Astrocyte of the cerebellum (primary cell): ENCODE measurements around the gene ZNF710.

Source experiments
- DNase-seq: peaks from one replicate; pipeline ENCODE4 v3.0.0-alpha.2; 2011; ENCODE audit warnings: low read depth
- H3K4me3 ChIP-seq: 2 replicates; pipeline ENCODE4 v1.5.1; 2011; ENCODE audit warnings: mild to moderate bottlenecking, low read depth, low read length, moderate library complexity
- CTCF ChIP-seq: IDR thresholded peaks from 2 replicates; pipeline ENCODE4 v1.5.1; 2012; ENCODE audit warnings: low read length, low read depth, moderate library complexity, mild to moderate bottlenecking; ENCODE audit errors: missing control alignments
- in situ Hi-C: cut with HindIII; loops from 2 replicates; pipeline ENCODE4 v1.10.0; 2017; ENCODE audit warnings: low sequenced_read_pairs

ZNF710 gene

DNA sequence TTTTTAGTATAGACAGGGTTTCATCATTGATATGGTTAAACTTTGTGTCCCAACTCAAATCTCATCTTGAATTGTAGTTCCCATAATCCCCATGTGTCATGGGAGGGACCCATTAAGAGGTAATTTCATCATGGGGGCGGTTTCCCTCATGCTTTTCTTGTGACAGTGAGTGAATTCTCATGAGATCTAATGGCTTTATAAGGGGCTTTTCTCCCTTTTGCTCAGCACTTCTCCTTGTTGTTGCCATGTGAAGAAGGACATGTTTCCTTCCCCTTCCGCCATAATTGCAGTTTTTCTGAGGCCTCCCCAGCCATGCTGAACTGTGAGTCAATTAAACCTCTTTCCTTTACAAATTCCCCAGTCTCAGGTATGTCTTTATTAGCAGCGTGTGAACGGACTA lies 20.2 kb upstream of the ZNF710 start:
- no peak for DNase-seq
- no peak for TF ChIP-seq CTCF
- in situ Hi-C loops: no loop called here
- no peak overlapping the region for H3K4me3 ChIP-seq

GRCh38 chr15:89982315-89983055 lies 18.6 kb upstream of the ZNF710 start:
- H3K4me3 ChIP-seq: no peak overlapping the region
- DNase-seq: no peak
- no peak for TF ChIP-seq CTCF
- in situ Hi-C loops: no loop called here

DNA sequence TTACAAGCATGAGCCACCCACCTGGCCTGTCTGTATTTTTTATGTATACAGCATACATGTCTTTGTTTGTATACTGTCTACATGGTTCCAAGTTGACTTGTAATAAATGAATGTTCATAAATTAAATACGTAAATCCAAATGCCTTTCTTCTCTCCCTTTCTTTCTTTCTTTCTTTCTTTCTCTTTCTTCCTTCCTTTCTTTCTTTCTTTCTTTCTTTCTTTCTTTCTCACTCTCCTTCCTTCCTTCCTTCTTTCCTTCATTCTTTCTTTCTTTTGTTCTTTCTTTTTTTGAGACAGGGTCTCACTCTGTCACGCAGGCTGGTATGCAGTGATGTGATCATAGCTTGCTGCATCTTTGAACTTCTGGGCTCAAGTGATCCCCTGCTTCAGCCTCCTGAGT lies 17.1 kb upstream of the ZNF710 start:
- H3K4me3 ChIP-seq: no peak overlapping the region
- DNase-seq: no peak
- in situ Hi-C loops: no loop called here
- TF ChIP-seq CTCF: no peak

- TF ChIP-seq CTCF: no peak
- DNase-seq: no peak
- no peak overlapping the region for H3K4me3 ChIP-seq
- in situ Hi-C loops: no loop called here
Observed at GRCh38 chr15:89984421-89985010, 16.6 kb upstream of the ZNF710 start.

DNA sequence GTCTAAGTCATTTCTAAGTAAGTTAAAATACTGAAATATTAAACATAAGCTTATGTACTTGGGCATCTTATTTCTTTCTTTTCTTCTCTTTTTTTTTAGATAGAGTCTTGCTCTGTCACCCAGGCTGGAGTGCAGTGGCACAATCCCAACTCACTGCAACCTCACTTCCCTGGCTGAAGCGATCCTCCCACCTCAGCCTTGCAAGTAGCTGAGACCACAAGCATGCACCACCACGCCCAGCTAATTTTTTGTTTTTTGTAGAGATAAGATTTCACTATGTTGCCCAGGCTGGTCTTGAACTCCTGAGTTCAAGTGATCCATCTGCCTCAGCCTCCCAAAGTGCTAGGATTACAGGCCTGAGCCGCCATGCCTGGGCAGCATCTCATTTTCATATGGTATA lies 16.0 kb upstream of the ZNF710 start:
- DNase-seq: no peak
- no peak overlapping the region for H3K4me3 ChIP-seq
- no peak for TF ChIP-seq CTCF
- in situ Hi-C loops: no loop called here

GRCh38 chr15:89991312-89991711 lies 9.8 kb upstream of the ZNF710 start:
- in situ Hi-C loops: no loop called here
- no peak for DNase-seq
- H3K4me3 ChIP-seq: no peak overlapping the region
- TF ChIP-seq CTCF: no peak
